ENCODE data around the gene KIAA1549. TPM values are rescaled to one million over a fixed set of nuclear protein-coding genes. Genes with fewer than 3 reads are reported as not detected.
A peak's percentile ranks its signal among the peaks of the same experiment; 100 is the strongest.

Gene KIAA1549
- total RNA-seq, 1 donor = 3.3 TPM

DNA sequence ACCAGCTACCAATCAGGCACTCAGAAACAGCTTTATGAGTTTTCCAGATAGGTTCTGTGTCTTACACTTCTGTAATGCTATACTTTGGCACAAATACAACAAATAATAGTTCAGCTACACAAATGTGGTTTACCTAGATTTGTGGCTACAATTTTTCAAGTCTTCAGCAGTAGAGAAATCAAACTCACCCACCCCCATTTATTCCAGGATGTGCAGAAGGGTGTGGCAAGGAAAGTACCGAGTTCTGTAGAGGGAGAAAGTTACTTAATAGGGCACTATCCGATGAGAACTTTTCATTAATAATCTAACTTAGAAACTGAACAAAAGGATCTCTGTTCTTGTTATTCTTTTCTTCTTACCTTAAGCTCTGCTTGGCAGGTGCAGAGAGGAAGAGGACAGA is 152.9 kb downstream of the KIAA1549 start:
- Histone ChIP-seq H3K4me1 (ENCODE audit: insufficient read depth, low read length) (no peaks in the 10 kb centered on the region), H3K79me2 (ENCODE audit: insufficient read depth, low read length) (no peaks in the 10 kb centered on the region), H3K36me3 (ENCODE audit: insufficient read depth, low read length) (no peaks in the 10 kb centered on the region), H3K27ac (ENCODE audit: low read depth, low read length) (no peak overlapping the region), H3K4me3 (ENCODE audit: insufficient read depth, low read length) (no peak overlapping the region), H2AFZ (ENCODE audit: low read length) (no peak overlapping the region), H3K4me2 (ENCODE audit: insufficient read depth, low read length) (no peak overlapping the region), H3K27me3 (ENCODE audit: insufficient read depth, low read length) (no peaks in the 10 kb centered on the region), H3K9me3 (ENCODE audit: low read depth, low read length) (no peaks in the 10 kb centered on the region), H4K20me1 (ENCODE audit: insufficient read depth, low read length) (no peaks in the 10 kb centered on the region)
- no peak for TF ChIP-seq CTCF (IDR thresholded peaks at IDR 0.05; ENCODE audit: extremely low read depth, low read depth, low read length)
- peak; percentile 27 for DNase-seq (ENCODE audit: insufficient read length, low spot score, missing footprints)

DNA sequence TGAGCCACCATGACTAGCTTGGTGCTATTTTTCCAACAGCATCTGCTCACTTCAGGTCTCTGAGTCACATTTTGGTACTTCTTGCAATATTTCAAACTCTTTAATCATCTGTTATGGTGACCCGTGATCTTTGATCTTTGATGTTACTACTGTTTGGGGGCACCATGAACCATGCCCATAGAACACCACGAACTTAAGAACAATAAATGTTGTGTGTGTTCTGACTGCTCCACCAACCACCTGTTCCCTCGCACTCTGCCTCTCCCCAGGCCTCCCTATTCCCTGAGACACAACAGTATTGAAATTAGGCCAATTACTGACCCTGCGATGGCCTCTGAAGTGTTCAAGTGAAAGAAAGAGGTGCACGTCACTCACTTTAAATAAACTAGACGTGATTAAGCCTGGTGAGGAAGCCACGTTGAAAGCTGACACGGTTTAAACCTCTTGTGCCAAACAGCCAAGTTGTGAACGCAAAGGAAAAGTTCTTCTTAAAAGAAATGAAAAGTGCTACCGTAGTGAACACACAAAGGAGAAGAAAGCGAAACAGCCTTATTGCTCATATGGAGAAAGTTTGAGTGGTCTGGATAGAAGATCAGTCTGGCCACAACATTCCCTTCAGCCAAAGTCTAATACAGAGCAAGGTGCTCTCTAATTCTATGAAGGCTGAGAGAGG is 156.0 kb downstream of the KIAA1549 start:
- TF ChIP-seq CTCF (IDR thresholded peaks at IDR 0.05; ENCODE audit: extremely low read depth, low read depth, low read length) = no peak
- no peak overlapping the region for H3K4me2 ChIP-seq (ENCODE audit: insufficient read depth, low read length)
- H4K20me1 ChIP-seq (ENCODE audit: insufficient read depth, low read length) = no peaks in the 10 kb centered on the region
- H3K4me3 ChIP-seq (ENCODE audit: insufficient read depth, low read length) = no peak overlapping the region
- no peaks in the 10 kb centered on the region for H3K27me3 ChIP-seq (ENCODE audit: insufficient read depth, low read length)
- H3K79me2 ChIP-seq (ENCODE audit: insufficient read depth, low read length) = no peaks in the 10 kb centered on the region
- no peaks in the 10 kb centered on the region for H3K9me3 ChIP-seq (ENCODE audit: low read depth, low read length)
- no peak overlapping the region for H3K27ac ChIP-seq (ENCODE audit: low read depth, low read length)
- H3K4me1 ChIP-seq (ENCODE audit: insufficient read depth, low read length) = no peaks in the 10 kb centered on the region
- no peak for DNase-seq (ENCODE audit: insufficient read length, low spot score, missing footprints)
- no peaks in the 10 kb centered on the region for H3K36me3 ChIP-seq (ENCODE audit: insufficient read depth, low read length)
- H2AFZ ChIP-seq (ENCODE audit: low read length) = no peak overlapping the region

DNA sequence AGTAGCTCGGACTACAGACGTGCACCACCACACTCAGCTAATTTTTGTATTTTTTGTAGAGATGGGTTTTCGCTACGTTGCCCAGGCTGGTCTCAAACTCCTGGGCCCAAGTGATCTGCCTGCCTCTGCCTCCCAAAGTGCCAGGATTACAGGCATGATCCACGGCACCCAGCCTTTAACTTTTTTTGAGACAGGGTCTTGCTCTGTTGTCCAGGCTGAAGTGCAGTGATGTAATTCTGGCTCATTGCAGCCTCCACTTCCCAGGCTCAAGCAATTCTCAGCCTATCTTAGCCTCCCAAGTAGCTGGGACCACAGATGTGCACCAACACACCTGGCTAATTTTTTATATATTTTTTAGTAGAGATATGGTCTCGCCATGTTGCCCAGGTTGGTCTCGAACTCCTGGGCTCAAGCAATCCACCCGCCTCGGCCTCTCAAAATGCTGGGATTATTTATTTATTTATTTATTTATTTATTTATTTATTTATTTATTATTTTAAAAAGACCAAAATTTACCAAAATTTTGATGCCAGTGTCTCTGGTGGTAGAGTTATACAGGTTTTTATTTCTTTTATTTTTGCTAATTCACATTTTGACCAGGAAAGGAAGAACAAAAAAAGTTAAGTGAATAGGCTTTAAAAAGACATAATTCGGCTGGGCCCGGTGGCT is 158.2 kb downstream of the KIAA1549 start:
- H3K27ac ChIP-seq (ENCODE audit: low read depth, low read length) = no peak overlapping the region
- H3K27me3 ChIP-seq (ENCODE audit: insufficient read depth, low read length) = no peaks in the 10 kb centered on the region
- no peak overlapping the region for H3K4me2 ChIP-seq (ENCODE audit: insufficient read depth, low read length)
- H3K79me2 ChIP-seq (ENCODE audit: insufficient read depth, low read length) = no peaks in the 10 kb centered on the region
- H4K20me1 ChIP-seq (ENCODE audit: insufficient read depth, low read length) = no peaks in the 10 kb centered on the region
- H3K36me3 ChIP-seq (ENCODE audit: insufficient read depth, low read length) = no peaks in the 10 kb centered on the region
- DNase-seq (ENCODE audit: insufficient read length, low spot score, missing footprints) = peak; percentile 50
- TF ChIP-seq CTCF (IDR thresholded peaks at IDR 0.05; ENCODE audit: extremely low read depth, low read depth, low read length) = no peak
- no peak overlapping the region for H2AFZ ChIP-seq (ENCODE audit: low read length)
- no peaks in the 10 kb centered on the region for H3K9me3 ChIP-seq (ENCODE audit: low read depth, low read length)
- no peak overlapping the region for H3K4me3 ChIP-seq (ENCODE audit: insufficient read depth, low read length)
- no peaks in the 10 kb centered on the region for H3K4me1 ChIP-seq (ENCODE audit: insufficient read depth, low read length)

DNA sequence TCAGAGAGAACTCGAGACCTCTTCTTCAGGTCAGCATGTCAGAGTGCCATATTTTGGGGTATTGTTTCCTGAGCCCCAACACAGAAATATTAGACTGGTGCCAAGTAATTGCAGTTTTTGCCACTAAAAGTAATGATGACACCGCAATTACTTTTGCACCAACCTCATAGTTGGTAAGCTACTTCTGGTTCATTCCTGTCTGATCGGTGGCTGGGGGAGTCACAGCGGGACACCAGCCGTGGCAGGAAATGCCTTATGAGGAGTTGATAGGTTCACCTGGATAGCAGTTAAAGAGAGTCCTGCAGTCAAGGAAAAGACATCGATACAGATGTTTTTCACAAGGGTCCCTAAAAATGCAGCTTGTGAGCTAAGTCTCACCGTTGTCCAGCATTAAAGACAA is 159.3 kb downstream of the KIAA1549 start:
- Histone ChIP-seq H3K4me1 (ENCODE audit: insufficient read depth, low read length) (no peaks in the 10 kb centered on the region), H3K36me3 (ENCODE audit: insufficient read depth, low read length) (no peaks in the 10 kb centered on the region), H3K4me3 (ENCODE audit: insufficient read depth, low read length) (no peak overlapping the region), H3K79me2 (ENCODE audit: insufficient read depth, low read length) (no peaks in the 10 kb centered on the region), H2AFZ (ENCODE audit: low read length) (no peak overlapping the region), H3K4me2 (ENCODE audit: insufficient read depth, low read length) (no peak overlapping the region), H3K27ac (ENCODE audit: low read depth, low read length) (no peak overlapping the region), H3K27me3 (ENCODE audit: insufficient read depth, low read length) (no peaks in the 10 kb centered on the region), H3K9me3 (ENCODE audit: low read depth, low read length) (no peaks in the 10 kb centered on the region), H4K20me1 (ENCODE audit: insufficient read depth, low read length) (no peaks in the 10 kb centered on the region)
- DNase-seq (ENCODE audit: insufficient read length, low spot score, missing footprints) = no peak
- no peak for TF ChIP-seq CTCF (IDR thresholded peaks at IDR 0.05; ENCODE audit: extremely low read depth, low read depth, low read length)

Measured in osteoblast (primary cell).